Activated naive CD4-positive, alpha-beta T cell treated with Interleukin-2 at 50 U/mL for 16 hours (primary cell): ENCODE data around the gene ASXL3.

Experiments
- DNase-seq: peaks from one replicate; pipeline ENCODE4 v3.0.0-alpha.2; 2020

Gene ASXL3

DNA sequence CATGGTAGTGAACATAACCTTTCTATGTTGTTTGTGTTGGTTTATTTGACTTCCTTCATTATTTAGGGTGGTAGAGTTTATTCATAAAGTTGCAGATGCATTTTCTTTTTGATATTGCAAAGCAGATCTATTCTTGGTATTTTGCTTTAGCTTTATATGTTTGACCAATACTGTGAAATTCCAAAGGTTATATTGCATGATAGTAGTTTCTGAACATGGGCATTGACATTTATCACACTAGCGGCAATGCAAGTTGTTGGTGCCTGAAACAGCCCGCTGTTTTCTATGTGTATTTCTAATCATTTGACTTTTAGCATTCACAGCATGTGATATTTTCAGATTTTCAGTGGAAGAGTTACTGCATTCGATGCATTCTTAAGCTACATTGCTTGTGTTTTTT, 87.2 kb downstream of the ASXL3 start:
- no peak for DNase-seq

DNA sequence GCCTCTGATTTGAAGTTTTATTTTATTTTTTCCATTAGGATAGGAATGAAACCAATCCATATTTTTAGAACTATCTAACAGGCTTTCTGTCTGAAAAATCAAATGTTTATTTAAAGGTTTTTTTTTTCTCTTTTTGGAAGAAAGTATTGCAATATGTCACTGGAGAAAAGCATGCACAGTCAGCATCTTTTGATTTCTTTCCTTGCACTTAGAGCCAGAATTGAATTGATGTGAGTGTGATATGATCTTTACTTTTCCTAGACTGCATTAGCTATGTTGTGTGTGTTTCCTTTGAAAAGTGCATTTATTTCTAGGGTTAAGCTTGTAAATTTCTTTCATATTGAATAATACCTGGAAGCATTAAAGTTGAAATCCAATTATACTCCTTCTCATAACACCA, 87.6 kb downstream of the ASXL3 start:
- no peak for DNase-seq

DNA sequence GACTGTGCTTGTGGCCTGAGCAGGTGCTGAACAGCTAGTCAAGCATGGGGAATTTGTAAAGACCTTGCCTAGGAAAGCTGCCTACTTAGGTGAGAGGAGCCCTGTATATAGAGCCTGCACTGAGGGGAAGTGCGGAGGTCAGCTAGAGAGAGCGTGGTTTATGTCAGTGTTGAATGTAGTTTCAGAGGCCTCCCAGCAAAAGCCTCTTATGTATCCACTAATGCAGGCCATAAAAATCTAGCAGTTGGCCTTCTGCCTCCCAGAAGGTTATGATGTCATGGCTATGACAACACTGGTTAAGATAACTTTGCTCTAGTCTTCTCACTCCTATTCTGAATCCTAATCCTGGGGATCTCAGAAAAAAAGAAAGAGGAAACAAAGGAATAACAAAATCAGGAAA, 88.9 kb downstream of the ASXL3 start:
- DNase-seq: no peak

DNA sequence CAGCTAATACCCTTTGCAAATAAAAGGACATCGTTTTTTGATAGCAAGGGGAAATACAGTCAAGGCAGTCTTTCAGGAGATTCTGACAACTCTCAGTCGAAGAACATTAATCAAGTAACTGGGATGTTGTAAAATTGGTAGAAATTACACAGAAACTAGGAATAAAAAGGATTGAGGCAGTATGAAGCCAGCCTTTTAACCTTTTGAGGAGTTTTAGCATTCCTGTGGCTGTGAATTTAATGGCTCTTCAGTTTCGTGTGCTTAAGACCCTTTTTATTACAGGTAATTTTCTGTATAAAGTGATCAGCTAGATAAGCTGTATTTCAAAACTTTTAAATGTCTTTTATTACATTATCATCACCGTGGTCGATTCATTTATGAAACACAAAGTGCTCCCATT, 91.6 kb downstream of the ASXL3 start:
- DNase-seq: no peak

DNA sequence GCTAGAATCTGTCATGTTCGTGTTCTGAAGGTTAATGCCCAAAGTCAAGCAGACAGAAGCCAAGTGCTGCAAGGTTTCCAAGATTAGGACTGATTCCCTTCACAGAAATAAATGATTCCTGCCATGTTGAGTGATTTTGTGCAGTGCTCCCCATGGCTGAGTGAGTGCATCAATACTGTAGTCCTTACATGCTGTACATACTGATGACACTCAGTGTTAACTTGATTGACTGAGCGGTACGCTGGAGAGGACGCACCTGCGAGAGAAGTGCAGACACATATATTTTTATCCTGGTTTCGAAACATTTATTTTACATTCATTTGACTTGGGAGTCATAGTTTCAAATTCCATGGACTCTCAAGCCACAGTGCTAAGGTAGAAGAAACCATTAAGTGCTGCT, 92.0 kb downstream of the ASXL3 start:
- DNase-seq: no peak

DNA sequence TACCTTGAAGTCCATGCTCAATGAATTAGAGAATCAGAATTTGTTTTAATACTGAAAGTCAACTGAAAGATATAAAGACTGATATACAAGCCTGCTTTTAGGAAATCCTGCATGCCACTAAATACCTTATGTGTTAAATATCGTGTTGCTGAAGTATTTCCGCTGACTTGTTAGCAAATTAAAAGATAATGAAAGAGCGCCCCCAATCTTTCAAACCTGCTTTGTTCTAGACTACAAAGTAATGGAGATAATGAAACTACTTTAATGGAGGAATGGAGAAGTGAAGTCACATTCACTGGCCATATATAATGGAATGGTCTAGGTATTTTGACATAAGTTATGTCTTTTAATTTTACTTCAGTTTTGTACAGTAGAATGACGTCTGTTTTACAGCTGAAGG, 95.7 kb downstream of the ASXL3 start:
- DNase-seq: no peak

DNA sequence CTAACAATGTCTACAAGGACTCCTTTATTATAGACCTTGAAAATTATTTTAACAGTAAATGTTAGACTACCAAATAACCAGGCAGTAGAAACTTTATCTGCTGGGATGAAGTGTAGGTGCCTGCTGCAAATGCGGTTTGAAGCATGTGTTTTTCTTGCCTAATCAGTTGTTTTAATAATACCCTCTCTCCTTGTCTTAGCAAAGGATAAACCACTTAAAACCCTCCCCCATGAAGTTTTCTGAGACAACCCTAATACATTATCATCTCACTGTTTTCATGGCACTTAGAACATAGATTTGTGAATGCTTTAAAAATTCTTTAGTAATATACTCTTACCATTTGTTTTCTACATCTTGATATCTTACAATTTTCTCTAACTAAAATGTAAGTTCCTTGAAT, 98.6 kb downstream of the ASXL3 start:
- DNase-seq: no peak

DNA sequence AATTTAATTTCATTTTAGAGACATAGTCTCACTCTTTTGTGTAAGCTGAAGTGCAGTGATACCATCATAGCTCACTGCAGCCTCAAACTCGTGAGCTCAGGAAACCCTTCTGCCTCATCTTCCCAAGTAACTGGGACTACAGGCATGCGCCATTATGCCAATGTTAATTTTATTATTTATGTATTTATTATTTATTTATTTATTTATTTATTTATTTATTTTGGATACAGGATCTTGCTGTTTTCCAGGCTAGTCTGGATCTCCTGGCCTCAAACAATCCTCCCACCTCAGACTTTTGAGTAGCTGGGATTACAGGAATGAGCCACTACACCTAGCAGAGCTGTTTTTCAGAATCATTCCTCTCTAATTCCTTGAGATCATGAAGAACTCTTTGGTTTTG, 99.9 kb downstream of the ASXL3 start:
- no peak for DNase-seq

DNA sequence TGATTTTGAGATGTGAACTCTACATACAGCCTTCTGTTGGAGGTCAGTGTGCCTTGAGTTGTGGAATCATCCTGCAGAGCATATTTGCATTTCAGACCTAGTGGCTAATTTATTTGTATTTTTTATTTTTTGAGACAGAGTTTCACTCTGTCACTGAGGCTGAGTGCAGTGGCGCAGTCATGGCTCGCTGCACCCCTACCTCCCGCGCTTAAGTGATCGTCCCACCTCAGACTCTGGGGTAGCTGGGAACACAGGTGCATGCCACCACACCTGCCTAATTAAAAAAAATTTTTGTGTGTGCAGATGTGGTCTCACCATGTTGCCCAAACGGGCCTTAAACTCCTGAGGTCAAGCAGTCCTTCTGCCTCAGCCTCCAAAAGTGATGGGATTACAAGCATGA, 104.4 kb downstream of the ASXL3 start:
- no peak for DNase-seq

DNA sequence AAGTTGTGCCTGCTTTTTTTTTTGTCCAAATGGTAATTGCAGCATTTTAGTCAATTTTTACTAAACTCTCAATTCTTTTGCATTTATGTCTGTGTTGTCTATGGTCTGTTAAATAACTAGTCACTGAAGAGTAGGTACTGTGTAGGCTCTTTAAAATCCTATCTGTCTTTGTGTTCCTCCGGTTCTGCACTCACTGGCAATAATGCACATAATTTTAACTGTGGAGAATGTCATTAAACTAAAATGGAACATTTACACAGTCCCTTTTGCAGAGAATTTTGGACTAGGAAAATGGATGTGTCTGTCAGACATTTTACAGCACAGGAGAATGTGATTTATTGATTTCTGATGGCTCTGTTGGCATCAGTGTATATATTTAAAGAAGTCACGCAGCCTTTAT, 116.6 kb downstream of the ASXL3 start:
- no peak for DNase-seq

DNA sequence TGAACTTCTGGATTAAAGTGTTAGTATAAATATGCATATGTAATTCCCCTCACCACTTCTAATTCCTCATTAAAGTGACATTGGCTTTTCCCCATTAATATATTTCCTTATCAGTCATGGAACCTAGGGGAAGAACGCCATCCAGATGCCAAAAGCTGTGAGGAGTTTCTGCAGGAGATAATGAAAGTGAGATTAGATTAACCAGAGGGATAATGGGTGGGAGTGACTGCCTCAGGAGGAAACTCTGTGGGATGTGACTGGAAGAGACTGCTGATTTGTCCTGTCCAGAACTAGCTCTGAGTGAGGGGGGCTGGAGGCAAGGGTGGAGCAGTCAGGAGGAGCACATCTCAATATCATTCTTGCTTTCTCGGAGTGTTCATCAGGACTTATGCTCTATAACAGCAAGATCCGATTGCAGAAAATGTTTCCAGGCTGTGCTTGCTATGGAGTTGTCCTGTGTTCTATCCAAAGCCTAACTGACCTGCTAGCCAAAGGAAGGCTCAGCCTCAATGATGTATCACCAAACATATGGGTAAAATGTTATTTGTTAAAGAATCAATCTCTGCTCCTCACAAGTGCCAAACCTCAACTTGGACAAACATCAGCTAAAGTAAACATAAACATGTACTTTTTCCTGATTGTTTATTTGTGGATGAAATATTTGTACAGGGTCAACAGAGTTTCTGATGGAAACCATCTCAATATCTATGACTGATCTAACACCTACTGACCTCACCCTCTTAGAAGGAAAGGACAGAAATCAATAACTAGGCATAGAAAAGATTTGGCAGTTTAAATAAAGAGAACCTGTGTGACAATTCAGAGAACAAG, 118.5 kb downstream of the ASXL3 start:
- no peak for DNase-seq

DNA sequence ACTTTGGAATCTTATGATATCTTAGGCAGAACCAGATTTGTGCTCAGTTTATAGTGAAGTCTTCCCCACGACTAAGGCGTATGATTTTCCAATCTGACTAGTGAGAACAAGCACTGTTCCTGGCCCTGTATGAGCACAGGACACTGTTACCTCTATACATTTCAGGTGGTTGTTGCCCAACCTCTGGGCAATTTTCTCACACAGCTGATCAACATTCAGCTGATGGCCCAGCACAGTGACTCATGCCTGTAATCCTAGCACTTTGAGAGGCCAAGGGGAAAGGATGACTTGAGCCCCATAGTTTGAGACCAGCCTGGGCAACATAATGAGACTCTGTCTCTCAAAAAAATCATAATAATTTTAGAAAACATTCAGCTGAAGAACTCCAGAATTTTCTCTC, 119.5 kb downstream of the ASXL3 start:
- no peak for DNase-seq

DNA sequence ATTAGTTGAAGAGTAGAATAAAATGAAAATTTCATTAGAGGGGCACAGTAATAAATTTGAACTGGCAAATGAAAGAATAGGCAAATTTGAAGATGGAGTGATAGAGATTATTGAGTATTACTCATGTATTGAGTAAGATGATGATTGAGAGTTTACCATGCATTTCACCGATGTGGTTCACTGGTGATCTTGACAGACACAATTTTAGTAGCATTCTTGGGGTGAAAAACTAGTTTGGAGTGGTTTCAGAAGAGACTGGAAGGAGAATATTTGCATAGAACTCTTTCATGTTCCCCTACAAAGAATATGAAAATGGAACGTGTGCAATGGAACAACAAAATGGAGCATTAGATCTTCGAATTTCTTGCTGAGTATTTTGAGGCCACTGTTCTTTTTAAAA, 121.4 kb downstream of the ASXL3 start:
- DNase-seq: no peak

DNA sequence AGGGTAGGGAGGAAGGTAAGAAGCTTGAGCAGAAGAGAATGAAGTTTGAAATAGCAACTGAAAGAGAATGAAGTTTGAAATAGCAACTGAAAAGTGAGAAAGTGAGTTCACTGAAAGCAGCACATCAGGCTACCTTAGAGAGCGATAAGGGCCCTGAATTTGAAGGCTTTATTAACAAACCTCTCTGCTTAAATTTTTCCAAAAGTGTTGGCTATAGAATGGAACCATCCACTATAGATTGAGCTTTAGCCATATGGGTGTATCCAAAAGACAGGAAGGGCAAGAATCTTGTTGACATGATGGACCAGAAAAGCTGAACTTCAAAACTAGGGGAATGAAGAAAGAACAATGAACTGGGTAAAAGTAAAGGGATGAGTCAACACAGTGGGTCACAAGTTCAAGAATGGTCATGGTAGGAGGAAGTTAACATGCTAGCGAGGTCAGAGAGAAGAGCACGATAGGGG, 122.5 kb downstream of the ASXL3 start:
- DNase-seq: no peak

DNA sequence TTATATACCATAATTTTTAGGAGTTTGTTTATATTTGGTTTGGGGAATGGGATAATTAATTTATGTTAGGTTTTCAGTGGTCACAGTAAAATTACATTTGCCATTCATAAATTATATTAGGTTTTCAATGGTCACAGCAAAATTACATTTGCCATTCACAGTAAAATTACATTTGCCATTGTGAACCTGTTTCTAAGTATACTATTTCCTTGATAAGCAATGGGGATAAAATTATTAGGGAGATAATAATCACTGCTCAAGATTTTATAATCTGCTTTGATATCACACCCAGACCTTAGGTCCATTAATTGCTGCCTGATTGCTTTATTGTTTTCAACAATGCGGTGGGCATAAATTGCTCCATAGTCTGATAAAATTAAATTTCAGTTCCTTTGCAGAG, 124.6 kb downstream of the ASXL3 start:
- no peak for DNase-seq

DNA sequence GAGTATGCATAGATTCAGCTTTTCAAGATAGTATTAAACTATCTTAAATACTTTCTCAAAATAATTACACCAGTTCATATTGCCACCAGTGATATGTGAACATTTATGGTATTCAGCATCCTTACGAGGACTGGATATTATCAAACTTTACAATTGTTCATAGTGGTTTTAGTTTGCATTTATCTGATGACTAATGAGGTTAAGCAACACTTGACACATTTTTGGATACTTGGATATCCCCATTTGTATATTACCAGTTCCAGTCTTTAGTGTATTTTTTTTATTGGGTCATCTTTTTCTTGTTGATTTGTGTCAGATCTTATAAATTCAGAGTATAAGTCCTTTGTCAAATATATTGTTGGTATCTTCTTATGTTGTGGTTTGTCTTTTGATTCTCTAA, 128.4 kb downstream of the ASXL3 start:
- DNase-seq: no peak

DNA sequence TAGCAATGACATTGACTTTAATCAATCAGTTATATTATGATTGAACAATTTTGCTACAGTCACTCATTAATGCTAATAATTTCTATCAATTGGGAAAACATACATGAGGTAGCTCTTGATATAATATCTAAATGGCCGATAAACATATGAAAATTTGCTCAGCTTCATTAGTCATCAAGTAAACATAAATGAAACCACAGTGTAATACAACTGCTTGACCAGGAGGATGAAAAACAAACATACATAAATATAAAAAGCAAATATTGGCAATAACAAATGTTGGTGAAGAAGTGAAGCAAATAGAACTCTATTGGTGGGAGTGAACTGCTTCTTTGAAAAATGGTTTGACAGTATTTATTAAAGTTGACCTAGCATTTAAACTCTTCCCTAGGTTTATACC, 130.9 kb downstream of the ASXL3 start:
- DNase-seq: no peak

DNA sequence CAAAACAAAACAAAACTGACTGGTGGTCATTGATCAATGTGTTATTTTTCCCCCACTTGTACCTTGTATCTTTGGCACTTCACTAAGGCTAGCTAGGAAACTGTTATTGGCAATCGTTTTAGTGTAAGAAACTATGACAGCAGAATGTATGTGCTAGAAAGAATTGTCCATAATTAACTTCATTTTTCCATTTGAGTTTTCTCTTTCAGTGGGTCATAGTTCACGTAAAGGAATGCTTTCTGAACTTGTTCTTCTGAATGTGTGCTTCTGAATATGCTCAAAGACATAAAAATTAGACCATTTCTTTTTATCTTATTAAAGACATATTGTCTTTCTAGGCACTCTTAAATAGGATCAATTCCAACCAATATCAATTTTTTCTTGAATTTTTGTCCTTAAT, 132.2 kb downstream of the ASXL3 start:
- DNase-seq: no peak

DNA sequence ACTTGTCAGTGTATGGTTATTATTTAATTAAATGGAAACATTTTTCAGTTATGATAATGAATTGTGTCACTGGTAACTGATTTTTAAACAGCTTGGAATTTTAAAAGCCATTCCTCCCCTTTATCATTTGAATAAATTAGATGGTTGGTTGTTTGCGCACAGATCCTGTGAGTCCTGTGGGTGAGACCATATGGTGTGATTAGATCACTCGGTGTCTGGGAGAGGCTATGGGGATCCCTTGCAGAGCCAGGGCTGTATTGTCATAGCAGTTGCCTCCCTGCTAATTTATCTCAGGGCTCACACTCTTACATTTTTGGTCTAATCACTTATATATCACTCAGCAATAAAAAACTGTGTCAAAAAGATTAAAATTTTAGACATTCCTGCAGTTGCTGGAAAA, 133.5 kb downstream of the ASXL3 start:
- no peak for DNase-seq

DNA sequence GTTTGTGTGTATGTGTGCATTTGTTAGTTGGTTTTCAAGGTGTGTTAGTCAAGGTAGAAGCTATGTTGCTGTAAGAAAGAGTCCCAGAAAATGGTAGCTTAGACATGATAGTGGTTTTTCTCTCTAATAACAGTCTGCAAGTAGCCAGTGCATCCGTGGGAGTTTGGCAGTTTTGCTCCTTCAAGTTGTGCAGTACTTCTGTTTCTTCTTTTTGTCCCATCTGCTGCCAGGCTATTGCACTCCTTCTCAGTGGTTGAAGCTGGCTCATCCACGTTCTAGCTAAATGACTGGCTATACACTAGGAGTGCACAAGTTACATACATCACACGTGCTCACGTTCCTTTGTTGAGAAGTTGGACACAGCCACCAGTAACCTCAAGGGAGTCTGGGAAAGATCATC, 134.7 kb downstream of the ASXL3 start:
- DNase-seq: no peak

DNA sequence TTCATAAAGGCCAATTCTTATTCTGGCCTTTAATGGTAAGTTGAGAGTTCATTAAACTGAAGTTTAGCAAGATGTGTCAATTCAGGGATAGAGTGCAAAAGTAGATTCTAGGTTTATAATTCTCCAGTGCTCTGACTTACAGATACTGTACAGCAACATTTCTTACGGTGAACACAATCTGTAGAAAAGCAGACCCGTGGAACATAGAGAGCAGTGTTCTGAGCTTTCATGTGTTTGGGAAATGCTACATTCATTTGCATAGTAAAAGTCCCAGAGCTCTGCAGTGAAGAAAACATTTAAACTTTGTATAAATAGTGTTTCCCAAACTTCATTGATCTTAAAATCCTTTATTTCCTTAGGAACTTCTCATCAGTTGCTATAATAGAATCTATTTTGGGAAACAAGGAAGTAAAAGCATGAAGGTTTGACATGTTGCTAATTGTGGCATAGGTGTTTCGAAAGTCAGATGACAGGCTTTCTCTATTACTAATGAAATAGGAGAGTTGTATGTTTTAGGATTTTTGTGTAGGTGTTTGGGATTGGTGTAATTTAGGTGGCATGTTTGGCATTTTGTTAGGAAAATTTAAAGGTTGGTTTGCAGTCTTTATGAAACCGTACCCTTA, 138.2 kb downstream of the ASXL3 start:
- DNase-seq: no peak

DNA sequence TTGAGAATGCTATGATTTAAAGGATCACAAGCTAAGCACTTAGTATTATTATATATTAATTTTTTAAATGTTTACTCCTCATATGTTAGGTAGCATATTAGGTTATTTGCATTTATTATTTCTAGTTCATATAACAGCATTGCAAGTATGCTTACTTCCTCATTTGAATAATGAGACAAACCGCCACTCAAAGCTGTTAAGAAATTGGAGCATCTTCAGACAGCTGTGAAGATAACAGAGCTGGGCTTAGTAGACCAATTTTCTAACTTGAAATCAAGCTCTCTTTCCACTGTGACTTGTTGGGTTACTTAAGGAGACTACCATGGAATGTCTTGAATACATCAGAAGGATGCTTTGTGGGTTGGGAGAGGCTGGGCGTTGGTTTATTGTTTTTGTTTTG, 139.3 kb downstream of the ASXL3 start:
- DNase-seq: no peak

DNA sequence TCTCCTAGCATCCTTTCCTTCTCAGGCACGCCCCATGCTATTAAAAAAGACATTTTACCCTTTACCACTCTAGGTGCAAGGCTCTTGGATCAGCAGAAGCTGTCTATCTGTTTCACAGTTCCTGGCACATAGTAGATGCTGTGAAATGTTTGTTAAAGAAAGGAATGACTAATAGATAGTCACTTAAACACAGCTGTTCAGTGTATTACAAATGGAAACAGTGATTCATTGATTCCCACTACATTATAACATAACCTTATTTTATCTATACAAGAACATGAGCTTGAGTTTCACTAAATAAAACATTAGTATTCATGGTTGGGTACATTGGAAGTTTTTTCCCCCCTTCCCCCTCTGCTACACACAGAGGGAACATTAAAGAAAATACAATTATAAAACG, 142.1 kb downstream of the ASXL3 start:
- no peak for DNase-seq

DNA sequence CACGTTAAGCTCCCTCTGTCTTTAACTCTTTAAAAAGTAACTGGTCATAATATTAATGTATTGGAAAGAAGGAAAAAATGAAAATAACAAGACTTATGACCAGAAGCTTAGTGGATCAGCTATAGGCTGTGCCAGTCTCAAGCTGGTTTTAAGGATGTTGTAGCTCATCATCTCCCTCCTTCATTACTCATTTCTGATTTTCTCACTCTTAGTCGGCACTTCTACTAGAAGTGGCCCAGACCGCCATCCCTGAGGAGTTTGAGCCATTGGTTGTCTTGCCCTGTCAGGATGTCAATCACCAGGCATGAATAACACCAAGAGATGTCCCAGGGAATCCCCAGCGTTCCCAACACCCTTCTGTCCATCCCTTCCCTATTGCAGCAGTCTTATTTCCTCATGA, 151.5 kb downstream of the ASXL3 start:
- DNase-seq: no peak

DNA sequence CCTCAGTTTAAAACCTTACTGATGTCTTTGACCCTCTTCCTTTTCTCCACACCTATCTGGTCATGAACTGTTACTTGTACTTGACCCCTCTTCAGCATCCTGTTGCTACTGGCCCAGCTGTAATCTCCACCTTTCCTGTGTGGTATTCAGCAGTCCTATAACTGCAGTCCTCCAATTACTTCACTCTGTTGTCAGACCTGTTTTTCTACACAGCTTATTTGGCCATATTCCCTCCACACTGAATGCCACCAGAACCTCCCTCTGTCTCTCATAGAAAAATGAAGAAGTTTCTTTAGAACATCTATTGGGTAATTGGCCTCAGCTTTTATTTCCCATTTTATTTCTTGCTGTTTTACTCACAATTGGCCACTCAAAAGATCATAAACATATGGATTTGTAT, 155.4 kb downstream of the ASXL3 start:
- DNase-seq: no peak
